Hepatic stellate cell (primary cell): ENCODE measurements around the gene EMD.
"Not testable (repeated sequence)": the region's sequence is repeated elsewhere in the genome, so short reads cannot be mapped to it uniquely, and the experiment has no call there.

Source experiments
- DNase-seq: peaks from one replicate; pipeline ENCODE4 v3.0.0; 2011; ENCODE audit warnings: low spot score

The EMD gene

DNA sequence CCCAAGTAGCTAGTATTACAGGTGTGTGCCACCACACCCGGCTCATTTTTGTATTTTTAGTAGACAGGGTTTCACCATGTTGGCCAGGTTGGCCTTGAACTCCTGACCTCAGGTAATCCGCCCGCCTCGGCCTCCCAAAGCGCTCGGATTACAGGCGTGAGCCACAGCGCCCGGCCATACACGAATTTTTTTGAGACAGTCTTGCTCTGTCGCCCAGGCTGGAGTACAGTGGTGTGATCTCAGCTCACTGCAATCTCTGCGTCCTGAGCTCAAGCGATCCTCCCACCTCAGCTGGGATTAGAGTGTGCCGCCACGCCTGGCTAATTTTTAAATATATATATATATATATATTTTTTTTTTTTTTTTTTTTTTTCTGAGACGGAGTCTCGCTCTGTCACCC is 17.3 kb downstream of the EMD start:
- not testable (repeated sequence) for DNase-seq

DNA sequence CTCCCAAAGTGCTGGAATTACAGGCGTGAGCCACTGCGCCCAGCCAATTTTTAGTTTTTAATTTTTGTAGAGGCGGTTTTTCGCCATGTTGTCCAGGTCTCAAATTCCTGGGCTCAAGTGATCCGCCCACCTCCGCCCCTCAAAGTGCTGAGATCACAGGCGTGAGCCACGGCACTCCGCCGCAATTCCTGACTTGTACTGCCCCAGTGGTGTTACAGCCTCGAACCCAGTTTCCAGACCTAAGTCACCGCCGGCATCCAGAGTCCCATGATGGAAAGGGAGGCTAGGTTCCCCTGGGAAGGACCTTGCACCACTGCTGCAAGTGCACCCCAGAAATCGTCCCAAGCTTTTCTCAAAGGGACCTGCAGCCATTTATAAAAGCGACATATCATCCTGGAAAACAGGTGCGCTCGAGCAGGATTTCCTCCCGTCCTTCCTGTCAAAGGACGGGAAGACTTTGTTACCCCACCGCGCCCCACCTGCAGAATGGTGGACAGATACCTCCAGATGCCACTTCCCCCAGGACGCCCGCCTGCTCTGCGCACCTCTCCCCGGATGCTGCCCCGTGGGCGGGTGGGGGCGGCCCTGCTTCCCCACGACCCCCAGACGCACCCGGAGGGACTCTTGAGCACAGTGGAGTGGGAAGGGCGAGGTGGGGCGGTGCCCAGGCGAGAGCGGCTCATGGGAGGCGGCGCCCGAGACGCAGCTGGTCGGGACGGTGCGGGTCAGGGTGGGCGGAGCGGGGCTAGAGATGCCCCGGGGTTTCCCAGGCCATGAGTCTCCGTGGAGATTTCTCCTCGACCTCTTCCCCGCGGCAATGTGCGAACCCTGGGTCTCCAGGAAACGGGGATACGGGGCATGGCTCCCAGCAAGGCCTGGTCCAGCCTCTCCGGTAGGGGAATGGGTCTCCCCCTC is 18.1 kb downstream of the EMD start:
- DNase-seq: peak; percentile 64

DNA sequence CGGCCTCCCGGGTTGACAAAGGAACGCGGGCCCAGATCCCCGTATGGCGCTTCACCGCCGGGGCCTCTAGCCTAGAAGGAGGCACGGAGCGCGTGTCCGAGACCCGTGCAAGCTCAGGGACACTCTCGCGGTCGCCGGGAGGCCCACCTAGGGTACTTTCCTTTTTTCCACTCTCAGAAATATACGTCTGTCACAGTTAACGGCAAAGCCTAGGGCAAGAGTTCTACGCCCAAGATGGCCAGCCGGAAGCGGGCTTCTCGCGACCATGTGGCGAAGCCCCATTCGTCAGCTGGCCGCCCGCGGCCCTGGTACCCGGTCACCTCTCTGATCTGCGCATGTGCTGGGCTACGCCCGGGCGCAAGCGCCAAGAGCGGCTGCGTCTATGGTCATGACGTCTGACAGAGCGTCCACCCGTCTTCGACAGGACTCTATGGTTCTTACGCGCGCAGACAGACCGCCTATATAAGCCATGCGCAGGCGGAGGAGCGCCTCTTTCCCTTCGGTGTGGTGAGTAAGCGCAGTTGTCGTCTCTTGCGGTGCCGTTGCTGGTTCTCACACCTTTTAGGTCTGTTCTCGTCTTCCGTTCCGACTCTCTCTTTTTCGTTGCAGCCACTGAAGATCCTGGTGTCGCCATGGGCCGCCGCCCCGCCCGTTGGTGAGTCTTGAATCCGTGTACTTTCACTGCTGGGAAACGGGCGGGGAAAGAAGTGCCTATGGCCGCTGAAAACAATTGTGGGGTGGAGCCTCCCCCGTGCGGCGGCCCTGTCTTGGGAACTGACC is 19.0 kb downstream of the EMD start, which contains the start of gene RPL10:
TSS of gene RPL10 (plus strand) at position 490 of the 780 bp plus-strand sequence. CDS start at position 633, 143 bp downstream.
- DNase-seq: peak; percentile 98

DNA sequence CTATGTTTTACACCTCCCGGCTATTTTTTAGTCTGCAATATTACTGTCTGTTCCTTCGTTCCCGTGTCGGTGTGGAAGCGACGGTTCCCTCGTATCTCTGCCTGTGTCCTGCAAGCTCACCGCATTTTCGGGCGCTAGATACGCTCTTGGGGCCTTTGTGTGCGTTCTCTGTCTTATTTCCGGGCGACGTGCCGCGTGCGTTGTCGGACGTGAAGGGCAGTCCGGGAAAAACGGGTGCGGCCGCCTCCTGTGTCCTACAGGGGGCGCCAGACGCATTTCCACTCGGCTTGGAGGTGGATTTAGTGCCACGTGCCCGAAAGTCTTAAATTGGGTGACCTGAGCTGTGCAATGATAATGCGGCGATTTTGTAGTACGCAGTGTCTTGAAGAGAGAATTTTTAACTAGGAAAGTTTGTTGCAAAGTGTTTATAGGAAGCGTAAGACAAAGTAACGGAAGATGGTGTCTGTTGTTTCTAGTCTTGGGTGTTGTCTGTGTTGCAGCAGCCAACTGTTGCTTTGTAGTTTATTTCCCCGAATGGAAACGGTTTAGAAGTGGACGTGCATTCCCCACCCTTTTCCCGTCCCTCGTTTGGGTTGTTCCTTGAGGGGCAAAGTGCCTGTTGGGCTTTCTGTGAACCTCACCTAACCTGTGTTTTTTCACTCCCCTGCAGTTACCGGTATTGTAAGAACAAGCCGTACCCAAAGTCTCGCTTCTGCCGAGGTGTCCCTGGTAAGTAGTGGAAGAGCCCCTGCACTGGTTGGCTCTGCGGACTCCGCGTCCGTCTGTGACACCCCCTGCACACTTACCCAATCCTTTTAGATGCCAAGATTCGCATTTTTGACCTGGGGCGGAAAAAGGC is 19.8 kb downstream of the EMD start:
- DNase-seq: no peak

DNA sequence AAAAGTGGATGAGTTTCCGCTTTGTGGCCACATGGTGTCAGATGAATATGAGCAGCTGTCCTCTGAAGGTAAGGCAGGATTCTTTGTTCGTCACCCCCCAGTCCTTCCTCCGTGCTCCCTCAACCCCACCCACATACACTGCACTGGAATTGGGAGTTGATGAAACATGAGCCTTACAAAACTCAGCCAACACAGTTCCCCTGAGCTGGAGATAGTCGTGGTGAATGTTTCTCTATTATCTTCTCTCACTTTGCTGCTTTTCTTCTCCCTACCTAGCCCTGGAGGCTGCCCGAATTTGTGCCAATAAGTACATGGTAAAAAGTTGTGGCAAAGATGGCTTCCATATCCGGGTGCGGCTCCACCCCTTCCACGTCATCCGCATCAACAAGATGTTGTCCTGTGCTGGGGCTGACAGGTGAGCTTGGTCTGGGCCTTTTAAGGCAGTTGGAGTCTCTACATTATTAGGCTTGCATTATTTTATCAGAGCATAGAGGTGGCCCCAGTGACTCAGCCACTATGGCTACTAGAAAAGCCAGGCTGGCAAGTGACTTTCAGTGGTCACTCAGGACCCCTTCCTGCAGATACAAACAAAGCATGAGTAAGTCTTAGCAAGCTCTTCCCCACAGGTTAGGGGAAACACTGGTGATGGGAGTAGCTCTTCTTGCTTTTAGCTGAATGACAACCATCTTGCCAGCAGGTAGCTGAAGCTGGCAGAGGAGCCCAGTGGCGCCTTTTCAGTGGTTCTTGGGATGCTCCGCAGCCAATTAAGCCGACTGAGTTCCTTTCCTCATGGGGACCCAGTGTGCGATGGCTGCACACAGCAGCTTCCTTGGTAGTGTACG is 20.7 kb downstream of the EMD start:
- no peak for DNase-seq

DNA sequence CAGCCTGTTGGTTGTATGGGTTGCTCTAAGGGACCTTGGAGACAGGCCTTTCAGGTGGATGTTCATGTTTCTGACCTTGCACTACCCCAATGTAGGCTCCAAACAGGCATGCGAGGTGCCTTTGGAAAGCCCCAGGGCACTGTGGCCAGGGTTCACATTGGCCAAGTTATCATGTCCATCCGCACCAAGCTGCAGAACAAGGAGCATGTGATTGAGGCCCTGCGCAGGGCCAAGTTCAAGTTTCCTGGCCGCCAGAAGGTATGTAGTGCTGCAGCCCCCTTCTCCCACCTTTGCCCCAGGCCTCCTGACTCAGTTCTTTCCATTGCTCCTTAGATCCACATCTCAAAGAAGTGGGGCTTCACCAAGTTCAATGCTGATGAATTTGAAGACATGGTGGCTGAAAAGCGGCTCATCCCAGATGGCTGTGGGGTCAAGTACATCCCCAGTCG is 21.3 kb downstream of the EMD start:
- DNase-seq: not testable (repeated sequence)

DNA sequence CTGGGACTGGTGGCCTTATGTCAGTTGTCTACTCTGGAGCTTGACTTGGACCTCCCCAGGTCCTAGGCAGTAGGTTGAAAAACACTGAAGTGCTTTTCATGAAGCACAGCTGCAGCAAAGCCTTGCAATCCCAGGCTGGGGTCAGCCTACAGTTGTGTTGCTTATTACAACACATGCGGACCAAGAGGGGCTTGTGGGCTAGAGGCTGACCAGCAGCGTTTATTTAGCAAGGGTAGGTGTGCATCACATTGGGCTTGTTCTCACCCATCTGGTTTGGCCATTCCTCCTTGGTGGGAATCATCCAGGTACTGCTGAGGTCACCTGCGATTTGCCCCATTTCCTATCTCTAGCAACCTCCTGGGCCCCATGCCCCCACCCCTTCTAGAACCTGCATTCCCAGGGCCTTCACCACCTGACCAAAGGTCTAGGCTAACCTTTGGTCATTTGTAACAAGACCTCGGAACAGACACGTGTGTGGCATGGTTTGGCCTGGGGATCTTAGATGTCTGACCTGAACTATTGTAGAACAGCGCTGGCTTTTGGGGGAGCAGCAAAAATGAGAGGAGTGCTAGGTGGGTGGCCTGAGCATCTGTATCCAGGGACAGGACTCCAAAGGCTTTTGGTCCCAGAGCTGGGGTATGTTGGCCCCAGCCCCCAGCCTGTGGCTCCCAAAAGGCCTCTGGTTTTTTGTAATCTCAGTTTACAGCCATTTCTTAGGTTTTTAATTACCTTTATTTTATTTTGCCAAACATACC is 22.1 kb downstream of the EMD start:
- no peak for DNase-seq

DNA sequence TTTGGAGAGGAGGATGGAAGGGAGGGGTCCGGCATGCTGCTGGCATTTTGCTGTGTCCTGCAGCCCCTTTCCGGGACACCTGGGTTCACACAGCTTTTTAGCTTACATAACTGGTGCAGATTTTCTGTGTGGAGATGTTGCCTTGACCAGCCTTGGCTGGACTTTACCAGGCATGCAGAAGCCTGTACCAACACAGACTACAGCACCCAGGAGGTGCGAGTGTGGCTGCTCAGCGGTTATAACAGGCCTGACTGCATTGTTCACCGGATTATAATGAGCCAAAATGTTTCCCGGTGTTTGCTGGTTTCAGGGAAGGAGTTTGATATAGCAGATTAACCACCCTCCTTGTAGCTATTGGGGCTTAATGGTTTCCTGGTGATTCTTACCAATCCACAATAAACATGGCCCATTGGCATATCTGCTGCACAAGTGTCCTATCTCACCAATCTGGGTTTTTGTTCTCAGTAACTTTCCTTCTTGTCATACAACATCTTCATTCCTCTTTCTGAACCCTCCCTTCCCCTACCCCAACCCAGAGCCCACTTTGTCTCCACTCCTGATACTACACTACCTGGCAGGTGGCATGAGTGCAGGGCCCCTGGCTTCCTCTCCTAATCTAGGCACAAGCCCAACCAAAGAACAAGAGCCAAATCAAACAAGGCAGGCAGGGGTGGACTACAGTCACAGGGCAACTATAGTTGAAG is 23.0 kb downstream of the EMD start:
- no peak for DNase-seq

DNA sequence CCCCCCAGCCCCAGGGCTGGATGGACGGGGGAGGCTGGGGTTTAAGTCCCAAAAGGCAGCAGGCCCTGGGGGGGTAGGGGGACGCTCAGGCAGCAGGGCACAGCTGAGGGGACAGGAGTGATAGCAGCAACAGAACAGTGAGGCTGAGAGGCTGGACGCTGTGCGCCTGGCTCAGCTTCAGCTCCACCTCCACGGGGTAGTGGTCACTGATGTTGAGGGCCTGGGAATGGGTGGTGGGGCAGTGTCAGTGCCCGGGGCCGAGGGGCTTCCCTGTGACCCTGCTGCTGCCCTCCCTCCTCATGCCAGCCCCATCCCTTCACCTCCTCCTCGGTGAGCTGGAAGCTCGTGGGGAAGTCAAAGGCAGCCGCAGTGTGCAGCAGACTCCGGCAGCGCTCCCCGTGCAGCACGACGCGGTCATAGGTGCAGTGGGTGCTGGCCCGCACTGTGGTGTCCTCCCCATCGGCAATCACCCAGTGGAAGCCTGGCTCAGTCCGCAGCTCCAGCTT is 23.6 kb downstream of the EMD start:
- DNase-seq: no peak

DNA sequence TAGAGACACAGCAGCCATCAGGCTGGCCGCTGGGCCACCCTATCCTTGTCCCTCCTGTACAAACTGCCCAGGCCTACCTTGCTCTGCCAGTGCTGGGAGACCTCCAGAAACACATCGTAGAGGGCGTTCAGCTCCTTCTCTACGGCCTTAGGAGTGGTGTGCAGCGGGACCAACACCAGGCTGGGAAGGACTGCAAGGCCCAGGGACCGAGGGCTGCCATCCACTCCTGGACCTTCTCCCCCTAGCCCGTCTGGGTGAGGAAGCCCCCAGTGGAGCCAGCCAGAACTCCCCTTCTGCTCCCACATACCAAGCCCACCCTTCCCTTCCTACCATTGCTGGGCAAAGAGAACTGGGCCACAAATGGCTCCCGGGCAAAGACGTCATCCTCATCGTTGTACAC is 24.1 kb downstream of the EMD start:
- DNase-seq: no peak

DNA sequence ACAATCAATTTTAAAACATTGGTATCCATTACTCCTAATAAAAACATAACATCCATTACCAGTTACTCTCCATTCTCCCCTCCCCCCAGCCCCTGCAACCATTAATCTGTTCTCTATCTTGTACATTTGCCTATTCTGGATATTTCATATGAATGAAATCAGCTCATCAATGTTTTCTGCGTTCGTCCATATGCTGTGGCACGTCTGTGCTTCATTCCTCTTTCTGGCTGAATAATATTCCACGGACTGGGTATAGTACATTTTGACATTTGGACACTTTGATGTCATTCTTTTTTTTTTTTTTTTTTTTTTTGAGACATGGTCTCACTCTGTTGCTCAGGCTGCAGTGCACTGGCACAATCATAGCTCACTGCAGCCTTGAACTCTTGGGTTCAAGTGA is 24.8 kb downstream of the EMD start:
- no peak for DNase-seq

DNA sequence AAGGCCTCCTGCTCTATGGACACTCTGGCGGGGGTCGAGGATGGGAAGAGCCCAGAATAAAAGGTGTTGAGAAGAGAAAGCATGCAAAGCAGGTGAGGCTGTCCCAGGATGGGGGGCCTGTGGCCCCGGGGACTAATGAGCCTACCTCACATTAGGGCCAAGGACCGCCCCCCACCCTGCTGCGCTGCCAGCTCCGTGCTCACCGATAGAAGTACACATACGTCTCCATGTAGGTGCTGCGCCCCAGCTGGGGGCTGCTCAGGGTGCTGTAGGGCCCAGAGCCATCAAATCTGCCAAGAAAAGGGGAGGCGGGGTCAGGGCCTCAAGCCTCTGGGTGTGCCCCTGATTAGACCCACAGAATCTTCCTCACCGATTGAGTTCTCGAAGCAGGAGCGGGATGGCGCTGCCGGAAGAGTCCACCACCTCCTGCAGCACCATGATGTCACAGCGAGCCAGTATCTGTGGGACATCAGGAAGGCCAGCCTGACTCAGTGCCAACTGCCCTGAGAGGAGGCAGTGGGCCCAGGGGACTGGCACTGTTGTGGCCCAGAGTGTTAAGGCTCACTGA is 25.6 kb downstream of the EMD start:
- no peak for DNase-seq

DNA sequence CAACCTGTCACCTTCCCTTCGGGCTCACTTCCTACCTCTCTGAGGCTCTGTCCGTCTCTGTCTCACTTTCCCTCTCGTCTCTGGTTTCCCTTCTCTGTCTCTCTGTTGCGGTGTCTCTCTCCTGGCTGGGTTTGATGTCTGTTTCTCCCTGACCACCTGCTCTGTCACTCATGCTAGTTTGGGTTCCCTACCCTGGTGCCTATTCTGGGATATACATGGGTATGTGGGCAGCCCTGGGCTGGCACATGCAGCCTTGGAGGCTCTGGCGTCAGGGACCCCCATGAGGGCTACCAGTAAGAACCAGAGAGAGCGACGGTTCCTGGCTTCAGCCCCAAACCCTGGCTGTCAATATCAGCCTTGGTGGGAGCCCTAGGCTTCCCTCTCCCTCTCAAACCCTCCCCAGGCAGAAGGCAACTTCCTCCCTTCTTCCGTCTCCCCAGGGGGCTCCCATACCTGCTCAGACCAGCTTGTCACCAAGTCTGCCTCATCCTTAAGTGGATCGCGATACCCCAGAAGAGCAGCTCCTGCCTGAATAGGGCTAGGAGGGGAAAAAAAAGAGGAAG is 29.6 kb downstream of the EMD start:
- DNase-seq: no peak

DNA sequence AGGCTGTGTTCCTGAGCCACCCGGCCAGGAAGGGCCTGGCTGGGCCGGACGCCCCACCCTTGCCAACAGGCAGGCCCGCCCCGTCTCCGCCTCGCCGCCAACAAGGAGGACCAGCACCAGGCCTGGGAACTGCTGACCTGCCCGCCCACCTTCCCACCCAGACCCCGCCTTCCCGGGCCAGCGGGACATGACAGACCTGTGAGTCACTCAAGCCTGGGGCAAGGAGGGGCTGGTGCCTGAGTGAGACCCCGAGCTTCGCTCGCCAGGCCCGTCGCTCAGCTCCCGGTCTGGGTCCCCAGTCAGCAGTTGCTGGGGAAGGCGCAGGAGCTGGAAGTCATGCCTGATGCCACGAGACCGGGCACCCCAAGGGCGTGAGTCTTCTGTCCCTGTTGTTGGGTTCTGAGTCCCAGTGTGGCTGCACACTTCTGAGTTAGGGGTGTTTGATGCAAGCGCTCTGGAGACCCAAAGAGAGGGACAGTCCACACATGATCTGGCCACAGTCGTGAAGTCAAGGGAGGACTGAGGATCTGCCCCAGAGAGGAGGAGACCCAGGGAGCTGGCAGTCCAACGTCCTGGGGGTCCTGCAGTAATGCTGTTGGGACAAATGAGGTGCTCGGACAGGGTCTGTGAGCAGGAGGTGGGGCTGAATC is 30.3 kb downstream of the EMD start, which contains the start of gene DNASE1L1:
TSS of gene DNASE1L1 (minus strand) at position 33 of the 650 bp plus-strand sequence. CDS start 3,686 bp downstream, outside the sequence.
- DNase-seq: no peak

DNA sequence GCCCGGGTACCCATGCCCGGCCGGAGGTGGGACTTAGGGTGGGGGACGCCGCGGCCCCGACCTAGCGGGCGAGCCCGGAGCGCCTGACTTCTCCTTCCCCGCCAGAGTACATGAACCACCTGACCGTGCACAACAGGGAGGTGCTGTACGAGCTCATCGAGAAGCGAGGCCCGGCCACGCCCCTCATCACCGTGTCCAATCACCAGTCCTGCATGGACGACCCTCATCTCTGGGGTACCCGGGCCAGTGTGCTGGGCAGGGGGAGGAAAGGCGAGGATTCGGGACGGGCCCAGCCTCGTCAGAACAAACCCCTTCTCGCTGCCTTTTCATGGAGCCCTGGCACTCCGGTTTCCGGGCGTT is 32.9 kb downstream of the EMD start:
- no peak for DNase-seq

DNA sequence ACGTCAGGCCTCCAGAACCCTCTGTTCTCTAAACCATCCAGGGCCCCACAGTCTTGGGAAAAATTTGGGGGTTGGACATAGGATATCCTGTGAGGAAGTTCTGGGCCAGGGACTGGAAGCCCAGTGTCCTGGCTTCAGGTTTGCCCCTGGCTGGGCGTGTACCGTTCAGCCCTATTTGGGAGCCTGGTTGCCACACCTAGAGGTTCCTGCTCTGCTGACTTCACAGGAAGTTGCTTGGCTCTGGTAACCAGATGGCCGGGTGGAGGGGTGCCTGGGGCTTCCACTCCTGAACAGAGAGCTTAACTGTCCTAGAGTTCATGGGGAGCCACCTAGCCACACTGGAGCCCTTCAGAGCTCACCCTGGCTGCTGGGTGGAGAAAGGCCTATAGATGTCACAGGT is 33.4 kb downstream of the EMD start:
- no peak for DNase-seq

DNA sequence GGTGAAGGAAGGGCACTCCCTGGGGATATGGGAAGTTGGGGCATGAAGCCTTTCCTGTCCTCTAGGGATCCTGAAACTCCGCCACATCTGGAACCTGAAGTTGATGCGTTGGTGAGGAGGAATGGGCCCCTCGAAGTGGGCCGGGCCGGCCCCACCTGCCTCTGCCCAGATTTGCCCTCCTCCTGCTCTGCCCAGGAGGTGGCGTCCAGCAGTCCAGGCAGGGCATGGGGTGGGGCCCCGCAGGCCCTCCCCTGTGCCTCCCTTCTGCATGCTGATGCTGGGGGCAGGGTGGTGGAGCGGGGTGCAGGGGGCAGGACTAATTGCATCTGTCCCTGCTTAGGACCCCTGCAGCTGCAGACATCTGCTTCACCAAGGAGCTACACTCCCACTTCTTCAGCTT is 34.0 kb downstream of the EMD start:
- no peak for DNase-seq

DNA sequence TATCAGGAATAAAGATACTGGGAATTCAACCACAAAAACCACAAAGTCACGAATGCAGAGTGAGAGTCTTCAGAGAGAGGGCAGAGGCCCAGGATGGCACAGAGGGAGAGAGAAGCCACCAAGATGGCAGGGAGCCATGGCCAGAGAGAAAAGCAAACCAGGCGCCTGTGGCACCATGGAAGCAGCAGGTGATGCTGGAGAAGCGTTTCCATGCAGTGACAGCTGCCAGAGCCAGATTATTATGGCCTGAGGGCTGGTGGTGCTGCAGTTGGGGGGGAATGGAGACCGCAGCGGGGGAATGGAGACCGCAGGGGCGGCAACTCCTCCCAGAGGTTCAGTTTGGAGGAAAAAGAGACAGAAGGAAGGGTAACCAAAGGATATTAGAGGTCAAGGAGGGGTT is 38.1 kb downstream of the EMD start:
- no peak for DNase-seq
